GM12891 (cell line): ENCODE measurements around the gene PITPNC1.

Source experiments
- POLR2A ChIP-seq: IDR thresholded peaks from 2 replicates; pipeline ENCODE4 v1.6.1; 2011; ENCODE audit warnings: low read depth, low read length, control low read depth
- POLR2AphosphoS5 ChIP-seq: IDR thresholded peaks from 2 replicates; pipeline ENCODE4 v1.6.1; 2011; ENCODE audit warnings: low read depth, low read length, control low read depth
- POU2F2 ChIP-seq: IDR thresholded peaks from 2 replicates; pipeline ENCODE4 v1.6.1; 2011; ENCODE audit warnings: low read depth, mild to moderate bottlenecking, control low read depth, low read length, moderate library complexity
- TAF1 ChIP-seq: IDR thresholded peaks from 2 replicates; pipeline ENCODE4 v1.6.1; 2011; ENCODE audit warnings: low read depth, low read length, control low read depth

- TF ChIP-seq POLR2A (no peak), TAF1 (no peak), POLR2AphosphoS5 (no peak), POU2F2 (no peak)
These were observed 64.2 kb downstream of the PITPNC1 start for GRCh38 chr17:67441052-67441895.
